ENCODE results near the gene UBE2G1.
A peak's percentile ranks its signal among the peaks of the same experiment; 100 is the strongest.

UBE2G1 gene

DNA sequence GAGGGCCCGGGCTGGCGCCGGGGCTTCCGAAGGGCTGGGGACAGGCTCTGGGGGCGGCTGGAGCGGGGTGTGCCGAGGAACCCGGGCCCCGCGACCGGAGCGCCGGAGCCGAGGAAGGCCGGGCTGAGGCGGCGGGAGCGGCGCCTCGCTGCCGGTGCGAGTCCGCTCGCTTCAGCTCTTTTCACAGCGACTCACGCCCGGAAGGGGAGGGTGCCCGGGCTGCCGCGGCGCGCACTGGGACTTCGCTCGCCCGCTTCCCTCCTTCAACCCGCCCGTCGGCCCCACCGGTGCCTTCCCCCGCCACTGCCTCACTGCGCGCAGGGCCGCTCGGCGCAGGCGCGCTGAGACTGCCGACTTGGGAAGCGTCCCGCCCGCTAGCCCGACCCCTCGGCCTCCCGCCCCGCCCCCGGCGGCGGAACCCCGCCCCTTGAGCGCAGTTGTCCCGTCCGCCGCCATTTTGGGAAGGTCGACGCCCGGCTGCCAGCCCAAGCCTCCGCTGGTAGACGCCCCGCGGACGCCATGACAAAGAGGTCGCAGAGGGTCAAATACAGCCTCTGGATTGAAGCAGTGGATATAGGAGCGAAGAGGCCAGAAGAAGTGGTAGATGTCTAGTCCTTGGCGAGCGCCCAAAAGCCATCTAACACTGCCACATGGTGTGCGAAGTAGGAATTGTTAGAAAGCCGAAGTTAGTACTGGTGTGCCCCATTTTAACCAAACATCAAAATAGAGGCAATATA, at the start of gene UBE2G1:
Gene UBE2G1, minus strand, starts transcription at position 349 of the 737 bp plus-strand sequence. CDS start 359 bp downstream, outside the sequence.
- DNase-seq = peak; percentile 100

- DNase-seq = peak; percentile 95 to 96
Observed at GRCh38 chr17:4412933-4413831, 46.7 kb upstream of the UBE2G1 start.

DNA sequence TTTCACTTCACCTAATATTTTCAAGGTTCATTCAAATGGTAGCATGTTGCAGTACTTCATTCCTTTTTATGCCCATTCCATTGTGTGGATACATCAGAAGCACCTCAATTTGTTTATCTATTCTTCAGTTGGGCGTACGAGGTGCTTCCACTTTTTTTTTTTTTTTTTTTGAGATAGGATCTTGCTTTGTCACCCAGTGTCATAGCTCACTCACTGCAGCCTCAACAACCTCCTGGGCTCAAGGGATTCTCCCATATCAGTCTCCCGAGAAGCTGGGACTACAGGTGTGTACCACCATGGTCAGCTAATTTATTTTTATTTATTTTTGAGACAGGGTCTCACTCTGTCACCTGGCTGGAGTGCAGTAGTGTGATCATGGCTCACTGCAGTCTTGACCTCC, 44.7 kb upstream of the UBE2G1 start:
- no peak for DNase-seq

DNA sequence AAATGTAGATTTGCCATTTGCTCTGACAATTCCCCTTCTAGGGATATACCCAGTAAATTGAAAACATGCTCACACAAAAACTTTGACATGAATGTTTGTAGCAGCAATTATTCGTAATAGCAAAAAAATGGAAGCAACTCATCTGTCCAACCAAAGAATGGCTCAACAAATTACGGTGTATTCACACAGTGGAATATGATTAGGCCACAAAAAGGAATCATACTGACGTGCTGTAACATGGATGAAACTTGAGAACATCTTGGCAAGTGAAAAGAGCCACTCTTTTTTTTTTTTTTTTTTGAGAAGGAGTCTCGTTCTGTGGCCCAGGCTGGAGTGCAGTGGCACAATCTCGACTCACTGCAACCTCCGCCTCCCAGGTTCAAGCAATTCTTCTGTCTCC, 43.2 kb upstream of the UBE2G1 start:
- DNase-seq = no peak

GRCh38 chr17:4407851-4408250, 41.4 kb upstream of the UBE2G1 start:
- no peak for DNase-seq

GRCh38 chr17:4407216-4407615, 40.7 kb upstream of the UBE2G1 start:
- DNase-seq = no peak

DNA sequence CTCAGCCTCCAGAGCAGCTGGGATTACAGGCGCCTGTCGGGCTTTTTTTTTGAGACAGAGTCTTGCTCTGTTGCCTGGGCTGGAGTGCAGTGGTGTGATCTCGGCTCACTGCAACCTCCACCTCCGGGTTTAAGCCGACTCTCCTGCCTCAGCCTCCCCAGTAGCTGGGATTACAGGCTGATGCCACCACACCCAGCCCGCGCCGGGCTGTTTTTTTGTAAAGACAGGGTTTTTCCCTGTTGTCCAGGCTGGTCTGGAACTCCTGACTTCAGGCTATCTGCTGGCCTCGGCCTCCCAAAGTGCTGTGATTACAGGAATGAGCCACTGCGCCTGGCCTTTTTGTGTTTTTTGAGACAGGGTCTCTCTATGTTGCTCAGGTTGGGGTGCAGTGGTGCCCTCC, 39.9 kb upstream of the UBE2G1 start:
- no peak for DNase-seq

GRCh38 chr17:4405699-4406098, 39.2 kb upstream of the UBE2G1 start:
- no peak for DNase-seq

- DNase-seq = no peak
Observed at GRCh38 chr17:4405038-4405669, 38.7 kb upstream of the UBE2G1 start.

DNA sequence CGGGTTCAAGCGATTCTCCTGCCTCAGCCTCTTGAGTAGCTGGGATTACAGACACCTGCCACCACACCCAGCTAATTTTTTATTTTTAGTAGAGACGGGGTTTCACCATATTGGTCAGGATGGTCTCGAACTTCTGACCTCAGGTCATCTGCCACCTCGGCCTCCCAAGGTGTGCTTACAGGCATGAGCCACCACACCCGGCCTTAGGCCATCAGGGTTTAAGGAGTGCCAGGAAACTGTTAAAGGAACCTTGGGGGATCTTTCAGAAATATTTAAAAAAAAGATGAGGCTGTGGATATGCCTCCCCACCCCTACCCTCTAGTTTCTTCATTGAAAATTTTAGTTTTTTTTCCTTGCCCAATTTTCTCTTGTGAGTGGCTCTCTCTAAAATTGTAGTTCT, 31.4 kb upstream of the UBE2G1 start:
- DNase-seq = no peak

DNA sequence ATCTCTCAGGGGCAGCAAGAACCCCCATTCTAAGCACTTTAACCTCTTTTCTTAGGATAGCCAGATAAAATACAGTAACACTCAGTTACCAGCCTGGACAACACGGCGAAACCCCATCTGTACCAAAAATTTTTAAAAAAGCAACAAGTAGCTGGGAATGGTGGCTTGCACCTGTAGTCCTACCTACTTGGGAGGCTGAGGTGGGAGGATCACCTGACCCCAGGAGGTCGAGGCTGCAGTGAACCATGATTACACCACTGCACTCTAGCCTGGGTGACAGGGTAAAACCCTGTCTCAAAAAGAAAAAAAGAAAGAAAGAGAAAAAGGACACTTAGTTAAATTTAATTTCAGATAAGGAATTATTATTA, 28.6 kb upstream of the UBE2G1 start:
- DNase-seq = no peak

- DNase-seq = no peak
Observed at GRCh38 chr17:4394208-4395110, 28.0 kb upstream of the UBE2G1 start.

DNA sequence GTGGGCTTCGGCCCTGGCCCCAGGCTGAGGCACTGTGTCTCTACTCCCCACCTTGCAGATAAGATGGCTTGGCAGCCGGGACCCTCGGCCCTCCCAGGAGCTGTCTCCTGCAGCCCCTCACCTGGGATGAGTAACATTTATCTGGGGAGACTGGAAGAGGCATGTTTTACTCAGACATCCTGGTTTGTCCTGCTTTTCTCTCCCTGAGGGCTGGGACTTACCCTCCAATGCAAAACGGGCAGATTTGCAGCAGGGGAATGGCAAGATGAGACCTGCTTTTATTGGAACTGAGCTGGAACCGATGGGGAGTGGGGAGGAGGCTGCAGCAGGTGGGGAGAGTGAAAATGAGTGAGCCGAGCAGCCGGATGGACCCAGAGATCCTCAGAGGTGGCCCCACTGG, 27.3 kb upstream of the UBE2G1 start:
- no peak for DNase-seq

DNA sequence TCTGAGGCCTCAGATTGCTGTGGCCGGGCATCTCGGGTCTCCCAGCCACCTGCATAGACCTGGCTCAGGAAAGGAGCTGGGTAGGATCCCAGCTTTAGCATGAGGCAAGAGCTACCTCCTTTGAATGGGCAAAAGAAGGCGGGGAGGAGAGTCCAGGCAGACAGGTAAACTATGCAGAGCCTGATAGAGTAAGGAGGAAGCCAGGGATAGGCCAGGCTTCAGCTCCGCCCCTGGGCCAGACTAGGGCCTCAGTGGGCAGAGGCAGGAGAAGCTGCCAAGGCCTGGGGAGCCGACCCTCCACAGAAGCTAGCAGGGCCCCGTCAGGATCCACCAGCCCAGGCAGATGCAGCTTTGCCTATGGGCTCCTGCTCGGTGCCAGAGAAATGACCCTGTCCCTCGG, 22.6 kb upstream of the UBE2G1 start:
- DNase-seq = no peak

DNA sequence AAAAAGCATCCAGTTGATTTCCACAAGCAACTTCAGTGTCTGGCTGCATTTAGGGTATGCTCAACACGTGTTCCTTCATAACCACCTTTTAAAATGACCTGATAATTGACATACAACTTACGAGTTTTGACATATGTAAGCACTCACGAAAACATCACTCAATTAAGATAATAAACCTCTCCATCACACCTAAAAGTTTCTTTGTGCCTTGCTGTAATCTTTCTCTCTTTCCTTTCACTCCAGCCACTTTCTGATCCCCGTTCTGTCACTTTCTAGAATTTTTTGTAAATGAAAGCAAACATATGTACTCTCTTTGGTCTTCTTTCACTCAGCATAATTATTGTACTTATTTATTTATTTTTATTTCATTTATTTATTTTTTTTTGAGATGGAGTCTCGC, 20.7 kb upstream of the UBE2G1 start:
- no peak for DNase-seq

GRCh38 chr17:4386406-4386805, 19.9 kb upstream of the UBE2G1 start:
- no peak for DNase-seq

GRCh38 chr17:4381690-4382671, 15.5 kb upstream of the UBE2G1 start:
- DNase-seq = no peak

DNA sequence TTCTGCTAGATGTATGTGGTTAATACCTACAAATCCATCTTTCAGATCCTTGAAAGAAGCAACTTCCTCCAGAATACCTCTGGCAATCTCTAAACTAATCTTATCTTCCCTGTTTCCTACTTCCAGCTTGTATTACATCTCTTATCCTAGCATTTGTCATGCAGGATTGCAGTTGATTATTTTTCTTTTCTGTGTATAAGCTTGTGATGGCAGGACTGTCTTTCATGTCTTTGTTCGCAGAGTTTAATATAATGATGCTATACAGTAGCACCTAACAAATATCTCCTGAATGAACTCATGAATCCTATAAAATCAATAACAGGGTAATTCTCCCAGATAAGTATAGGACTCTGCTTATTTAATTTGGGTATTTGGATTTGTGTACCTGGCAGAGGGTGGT, 12.2 kb upstream of the UBE2G1 start:
- no peak for DNase-seq

- DNase-seq = peak in 1 of 2 experiments; percentile 42
Observed at GRCh38 chr17:4377247-4377646, 10.8 kb upstream of the UBE2G1 start.

- DNase-seq = peak in 1 of 2 experiments; percentile 32
Observed at GRCh38 chr17:4375796-4376440, 9.4 kb upstream of the UBE2G1 start.

Data from activated T-cell treated with anti-CD3 and anti-CD28 coated beads, Interleukin-2, amount 50 U/mL, for 48 hours (primary cell).